ENCODE data around the gene CRTAP.
"Not testable (repeated sequence)": the region's sequence is repeated elsewhere in the genome, so short reads cannot be mapped to it uniquely, and the experiment has no call there.

Gene CRTAP

DNA sequence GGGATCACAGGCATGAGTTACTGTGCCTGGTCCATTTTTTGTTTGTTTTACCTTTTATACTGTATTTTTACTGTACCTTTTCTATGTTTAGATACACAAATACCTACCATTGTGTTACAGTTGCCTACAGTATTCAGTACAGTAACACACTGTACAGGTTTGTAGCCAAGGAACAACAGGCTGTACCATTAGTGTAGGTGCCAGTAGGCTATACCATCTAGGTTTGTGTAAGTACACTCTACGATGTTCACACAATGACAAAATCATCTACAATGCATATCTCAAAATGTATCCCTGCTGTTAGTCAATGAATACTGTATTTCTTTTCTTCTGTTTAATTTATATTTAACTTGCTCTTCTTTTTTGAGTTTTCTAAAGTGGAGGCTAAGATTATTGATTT lies 67.8 kb downstream of the CRTAP start:
- not testable (repeated sequence) for H3K36me3 ChIP-seq (ENCODE audit: control insufficient read depth in 5 of 5, insufficient read depth in 5 of 5, low read length in 5 of 5); H3K4me1 ChIP-seq (ENCODE audit: control insufficient read depth in 5 of 5, insufficient read depth in 5 of 5, low read length in 5 of 5); H3K9me3 ChIP-seq (ENCODE audit: control insufficient read depth in 5 of 5, low read length in 5 of 5); H3K27me3 ChIP-seq (ENCODE audit: control insufficient read depth in 5 of 5, insufficient read depth in 4 of 5, low read length in 5 of 5); H3K27ac ChIP-seq (ENCODE audit: low read depth, low read length); H3K4me3 ChIP-seq (ENCODE audit: low read depth in 1 of 5, low read length in 5 of 5); H3K9ac ChIP-seq (ENCODE audit: low read length in 5 of 5)

DNA sequence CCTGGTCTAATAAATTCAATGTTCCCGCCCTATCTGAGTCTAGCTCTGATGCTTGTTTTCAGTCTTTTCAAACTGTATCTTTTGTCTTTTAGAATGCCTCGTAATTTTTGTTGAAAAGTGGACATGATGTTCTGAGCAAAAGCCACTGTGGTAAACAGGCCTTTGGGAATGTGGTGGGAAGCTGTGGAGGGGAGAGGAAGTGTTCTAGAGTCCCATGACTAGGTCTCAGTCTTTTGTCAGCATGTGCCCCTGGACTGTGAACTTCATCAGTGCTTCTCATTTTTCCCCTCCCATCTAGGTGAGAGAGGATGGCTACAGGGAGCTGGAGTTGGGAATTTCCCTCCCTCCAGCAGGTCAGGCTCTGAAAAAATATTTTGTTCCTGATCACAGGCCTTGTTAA lies 71.0 kb downstream of the CRTAP start:
- Histone ChIP-seq H3K27ac (ENCODE audit: low read depth, low read length) (no peak overlapping the region), H3K4me3 (ENCODE audit: low read depth in 1 of 5, low read length in 5 of 5) (no peak overlapping the region), H3K27me3 (ENCODE audit: control insufficient read depth in 5 of 5, insufficient read depth in 4 of 5, low read length in 5 of 5) (no peaks in the 10 kb centered on the region), H3K9me3 (ENCODE audit: control insufficient read depth in 5 of 5, low read length in 5 of 5) (no peaks in the 10 kb centered on the region), H3K4me1 (ENCODE audit: control insufficient read depth in 5 of 5, insufficient read depth in 5 of 5, low read length in 5 of 5) (no peaks in the 10 kb centered on the region), H3K9ac (ENCODE audit: low read length in 5 of 5) (no peak overlapping the region), H3K36me3 (ENCODE audit: control insufficient read depth in 5 of 5, insufficient read depth in 5 of 5, low read length in 5 of 5) (no peaks in the 10 kb centered on the region)

DNA sequence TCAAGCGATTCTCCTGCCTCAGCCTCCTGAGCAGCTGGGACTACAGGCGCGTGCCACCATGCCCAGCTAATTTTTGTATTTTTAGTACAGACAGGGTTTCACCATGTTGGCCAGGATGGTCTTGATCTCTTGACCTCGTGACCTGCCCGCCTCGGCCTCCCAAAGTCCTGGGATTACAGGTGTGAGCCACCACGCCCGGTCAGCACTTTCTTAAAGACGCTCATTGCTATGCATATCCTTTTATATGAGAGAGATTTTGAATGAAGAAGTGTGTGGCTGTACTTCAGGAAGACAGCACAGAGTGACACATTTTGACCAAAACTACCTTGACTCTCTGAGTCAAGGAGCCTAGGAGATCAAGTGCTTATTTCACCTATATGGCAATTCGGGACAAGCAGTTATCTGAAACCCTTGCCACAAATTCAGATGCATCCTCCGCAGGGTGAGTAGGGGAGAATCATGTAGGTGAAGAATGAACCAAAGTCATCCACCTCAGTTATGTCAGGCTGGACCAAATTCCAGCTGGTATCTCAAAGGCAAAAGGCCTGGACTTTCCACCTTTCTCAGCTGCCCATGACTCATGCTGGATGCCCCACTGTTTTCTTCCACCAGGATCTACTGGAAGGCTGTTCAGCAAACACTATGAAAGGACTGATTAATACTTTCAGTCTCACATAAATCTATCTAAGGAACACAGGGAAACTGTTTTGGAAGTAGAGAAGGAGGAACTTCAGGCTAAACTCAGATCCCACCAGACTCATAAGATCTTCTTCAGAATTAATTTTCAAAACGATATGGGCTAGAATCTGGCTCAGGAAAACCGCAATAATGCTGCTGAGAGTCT lies 72.9 kb downstream of the CRTAP start:
- Histone ChIP-seq H3K4me1 (ENCODE audit: control insufficient read depth in 5 of 5, insufficient read depth in 5 of 5, low read length in 5 of 5) (no peaks in the 10 kb centered on the region), H3K27ac (ENCODE audit: low read depth, low read length) (no peak overlapping the region), H3K36me3 (ENCODE audit: control insufficient read depth in 5 of 5, insufficient read depth in 5 of 5, low read length in 5 of 5) (no peaks in the 10 kb centered on the region), H3K9ac (ENCODE audit: low read length in 5 of 5) (no peak overlapping the region), H3K4me3 (ENCODE audit: low read depth in 1 of 5, low read length in 5 of 5) (no peak overlapping the region), H3K27me3 (ENCODE audit: control insufficient read depth in 5 of 5, insufficient read depth in 4 of 5, low read length in 5 of 5) (no peaks in the 10 kb centered on the region), H3K9me3 (ENCODE audit: control insufficient read depth in 5 of 5, low read length in 5 of 5) (no peaks in the 10 kb centered on the region)

DNA sequence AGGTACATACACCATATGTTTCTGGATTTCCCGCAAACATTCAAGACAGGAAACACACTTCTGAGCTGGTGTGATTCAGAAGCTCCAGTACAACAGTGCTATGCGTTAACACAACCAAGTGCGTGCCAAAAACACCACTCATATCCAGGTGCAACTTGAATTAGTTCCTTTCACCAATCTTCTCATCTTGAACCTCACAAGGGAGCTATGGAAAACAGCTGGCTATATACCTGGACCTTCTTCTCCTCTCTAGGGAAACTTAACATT lies 73.5 kb downstream of the CRTAP start:
- Histone ChIP-seq H3K9me3 (ENCODE audit: control insufficient read depth in 5 of 5, low read length in 5 of 5) (no peaks in the 10 kb centered on the region), H3K27me3 (ENCODE audit: control insufficient read depth in 5 of 5, insufficient read depth in 4 of 5, low read length in 5 of 5) (no peaks in the 10 kb centered on the region), H3K4me3 (ENCODE audit: low read depth in 1 of 5, low read length in 5 of 5) (no peak overlapping the region), H3K36me3 (ENCODE audit: control insufficient read depth in 5 of 5, insufficient read depth in 5 of 5, low read length in 5 of 5) (no peaks in the 10 kb centered on the region), H3K27ac (ENCODE audit: low read depth, low read length) (no peak overlapping the region), H3K4me1 (ENCODE audit: control insufficient read depth in 5 of 5, insufficient read depth in 5 of 5, low read length in 5 of 5) (no peaks in the 10 kb centered on the region), H3K9ac (ENCODE audit: low read length in 5 of 5) (no peak overlapping the region)

DNA sequence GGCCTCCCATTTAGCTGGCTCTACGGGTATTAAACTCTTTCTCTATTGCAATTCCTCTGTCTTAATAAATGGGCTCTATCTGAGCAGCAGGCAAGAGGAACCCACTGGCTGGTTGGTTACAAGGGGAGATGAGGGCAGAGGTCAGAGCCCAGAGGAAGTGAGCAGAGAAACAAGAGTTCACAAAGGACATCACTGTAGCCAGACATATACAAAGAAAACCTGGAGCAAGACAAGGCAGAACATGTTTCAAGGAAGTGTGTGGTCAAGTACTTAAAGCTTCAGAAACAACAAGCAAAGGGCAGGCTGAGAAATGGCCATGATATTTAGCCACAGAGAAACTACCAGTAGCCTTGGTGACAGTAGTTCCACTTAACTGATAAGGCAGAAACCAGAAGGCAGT lies 80.5 kb downstream of the CRTAP start:
- Histone ChIP-seq H3K4me1 (ENCODE audit: control insufficient read depth in 5 of 5, insufficient read depth in 5 of 5, low read length in 5 of 5) (no peaks in the 10 kb centered on the region), H3K27ac (ENCODE audit: low read depth, low read length) (no peak overlapping the region), H3K9ac (ENCODE audit: low read length in 5 of 5) (no peak overlapping the region)

DNA sequence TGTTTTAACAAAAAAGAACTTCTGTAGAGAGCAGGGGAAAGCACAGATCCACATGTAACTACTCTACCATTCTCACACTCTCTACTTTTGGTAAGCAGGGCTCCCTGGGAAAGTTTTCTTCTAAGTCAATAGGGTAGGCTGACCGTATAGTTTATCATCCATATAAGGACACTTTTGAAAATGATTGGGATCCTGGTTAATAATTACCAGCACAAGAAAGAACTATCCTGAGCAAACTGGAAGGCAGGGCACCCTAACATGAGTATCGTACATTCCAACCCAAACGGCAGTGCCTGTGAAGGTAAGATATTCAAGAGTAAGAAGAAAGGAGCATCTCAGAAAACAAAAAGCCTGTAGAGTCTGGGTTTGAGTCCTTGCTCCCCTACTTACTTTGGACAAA lies 82.7 kb downstream of the CRTAP start:
- no peaks in the 10 kb centered on the region for H3K27me3 ChIP-seq (ENCODE audit: control insufficient read depth in 5 of 5, insufficient read depth in 4 of 5, low read length in 5 of 5)
- H3K36me3 ChIP-seq (ENCODE audit: control insufficient read depth in 5 of 5, insufficient read depth in 5 of 5, low read length in 5 of 5): no peaks in the 10 kb centered on the region
- H3K9ac ChIP-seq (ENCODE audit: low read length in 5 of 5): no peak overlapping the region
- H3K4me3 ChIP-seq (ENCODE audit: low read depth in 1 of 5, low read length in 5 of 5): no peak overlapping the region
- no peaks in the 10 kb centered on the region for H3K9me3 ChIP-seq (ENCODE audit: control insufficient read depth in 5 of 5, low read length in 5 of 5)
- H3K27ac ChIP-seq (ENCODE audit: low read depth, low read length): no peak overlapping the region
- no peaks in the 10 kb centered on the region for H3K4me1 ChIP-seq (ENCODE audit: control insufficient read depth in 5 of 5, insufficient read depth in 5 of 5, low read length in 5 of 5)

More for the DNA sequence above, 80.5 kb downstream of the CRTAP start:
- no peaks in the 10 kb centered on the region for H3K36me3 ChIP-seq (ENCODE audit: control insufficient read depth in 5 of 5, insufficient read depth in 5 of 5, low read length in 5 of 5)
- no peaks in the 10 kb centered on the region for H3K27me3 ChIP-seq (ENCODE audit: control insufficient read depth in 5 of 5, insufficient read depth in 4 of 5, low read length in 5 of 5)
- no peak overlapping the region for H3K4me3 ChIP-seq (ENCODE audit: low read depth in 1 of 5, low read length in 5 of 5)
- H3K9me3 ChIP-seq (ENCODE audit: control insufficient read depth in 5 of 5, low read length in 5 of 5): no peaks in the 10 kb centered on the region
